ENCODE results near the gene CDHR4. TPM values are rescaled to one million over a fixed set of nuclear protein-coding genes. Genes with fewer than 3 reads are reported as not detected.

Gene CDHR4
- total and polyA plus RNA-seq, 12 donors: 0.17 to 0.25 (median 0.23) TPM; not detected in 9

- H3K27ac ChIP-seq: no peak overlapping the region
- no peaks in the 10 kb centered on the region for H3K27me3 ChIP-seq
- intact Hi-C loops (cut with DNase I): no loop called here
- DNase-seq: no peak
- WGBS, 4 donors: 73 to 82% (median 80%) methylated on average over 2 of the region's 2 CpGs
- no peaks in the 10 kb centered on the region for H3K36me3 ChIP-seq (replicated peaks in 1 of 2)
- H3K9me3 ChIP-seq (replicated peaks in 1 of 3): no peaks in the 10 kb centered on the region
- peaks cover 7 to 31% of the 10 kb centered on the region in 2 donors for H3K4me1 ChIP-seq (replicated peaks in 1 of 2)
- no peak overlapping the region for H3K4me3 ChIP-seq
- TF ChIP-seq POLR2A (IDR thresholded peaks at IDR 0.05): no peak
- TF ChIP-seq, protein P1, sequence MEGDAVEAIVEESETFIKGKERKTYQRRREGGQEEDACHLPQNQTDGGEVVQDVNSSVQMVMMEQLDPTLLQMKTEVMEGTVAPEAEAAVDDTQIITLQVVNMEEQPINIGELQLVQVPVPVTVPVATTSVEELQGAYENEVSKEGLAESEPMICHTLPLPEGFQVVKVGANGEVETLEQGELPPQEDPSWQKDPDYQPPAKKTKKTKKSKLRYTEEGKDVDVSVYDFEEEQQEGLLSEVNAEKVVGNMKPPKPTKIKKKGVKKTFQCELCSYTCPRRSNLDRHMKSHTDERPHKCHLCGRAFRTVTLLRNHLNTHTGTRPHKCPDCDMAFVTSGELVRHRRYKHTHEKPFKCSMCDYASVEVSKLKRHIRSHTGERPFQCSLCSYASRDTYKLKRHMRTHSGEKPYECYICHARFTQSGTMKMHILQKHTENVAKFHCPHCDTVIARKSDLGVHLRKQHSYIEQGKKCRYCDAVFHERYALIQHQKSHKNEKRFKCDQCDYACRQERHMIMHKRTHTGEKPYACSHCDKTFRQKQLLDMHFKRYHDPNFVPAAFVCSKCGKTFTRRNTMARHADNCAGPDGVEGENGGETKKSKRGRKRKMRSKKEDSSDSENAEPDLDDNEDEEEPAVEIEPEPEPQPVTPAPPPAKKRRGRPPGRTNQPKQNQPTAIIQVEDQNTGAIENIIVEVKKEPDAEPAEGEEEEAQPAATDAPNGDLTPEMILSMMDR (IDR thresholded peaks at IDR 0.05): no peak
Measured at GRCh38 chr3:49757197-49757596, 42.5 kb downstream of the CDHR4 start.

GRCh38 chr3:49756036-49756435 is 43.6 kb downstream of the CDHR4 start:
- no peak overlapping the region for H3K4me3 ChIP-seq
- no peak overlapping the region for H3K27ac ChIP-seq
- no peak for TF ChIP-seq POLR2A (IDR thresholded peaks at IDR 0.05)
- TF ChIP-seq, protein P1 (IDR thresholded peaks at IDR 0.05): no peak
- DNase-seq: no peak
- H3K27me3 ChIP-seq: no peaks in the 10 kb centered on the region
- peaks cover 7 to 31% of the 10 kb centered on the region in 2 donors for H3K4me1 ChIP-seq (replicated peaks in 1 of 2)
- intact Hi-C loops (cut with DNase I): no loop called here
- no peaks in the 10 kb centered on the region for H3K9me3 ChIP-seq (replicated peaks in 1 of 3)
- 11 to 24% (median 15%) methylated on average over 1 of the region's 1 CpG for WGBS, 4 donors
- H3K36me3 ChIP-seq (replicated peaks in 1 of 2): no peaks in the 10 kb centered on the region

DNA sequence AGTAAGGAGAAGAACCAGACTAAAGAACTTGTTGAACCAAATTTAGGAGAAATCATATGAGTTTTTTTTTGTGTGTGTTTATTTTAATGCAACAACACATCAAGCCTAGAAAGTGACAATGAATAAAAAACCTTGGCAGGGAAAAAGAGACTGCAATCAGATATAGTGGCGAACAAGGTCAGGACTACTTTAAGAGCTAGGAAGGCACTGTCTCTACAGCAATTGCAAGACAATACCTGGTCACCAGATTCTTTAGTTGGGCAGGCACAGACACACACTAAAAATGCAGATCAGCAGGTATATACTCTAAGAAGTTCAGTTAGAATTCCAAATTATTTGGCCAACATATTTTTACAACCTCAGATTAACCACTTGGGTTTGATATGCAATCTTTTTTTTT is 45.1 kb downstream of the CDHR4 start:
- WGBS, 4 donors: 41 to 68% (median 56%) methylated on average over 1 of the region's 1 CpG
- no peaks in the 10 kb centered on the region for H3K27me3 ChIP-seq
- peaks cover 0 to 3% of the 10 kb centered on the region in 2 donors for H3K36me3 ChIP-seq (replicated peaks in 1 of 2)
- no peak overlapping the region for H3K27ac ChIP-seq
- intact Hi-C loops (cut with DNase I): no loop called here
- H3K4me3 ChIP-seq: no peak overlapping the region
- no peak for DNase-seq
- peaks cover 7 to 31% of the 10 kb centered on the region in 2 donors for H3K4me1 ChIP-seq (replicated peaks in 1 of 2)
- TF ChIP-seq, protein P1 (IDR thresholded peaks at IDR 0.05): no peak
- TF ChIP-seq POLR2A (IDR thresholded peaks at IDR 0.05): no peak
- H3K9me3 ChIP-seq (replicated peaks in 1 of 3): no peaks in the 10 kb centered on the region

- peaks cover 7 to 38% of the 10 kb centered on the region in 2 donors for H3K4me1 ChIP-seq (replicated peaks in 1 of 2)
- DNase-seq: no peak
Measured at GRCh38 chr3:49751501-49751900, 48.2 kb downstream of the CDHR4 start.

More at GRCh38 chr3:49751501-49751900, 48.2 kb downstream of the CDHR4 start:
- peaks cover 0 to 13% of the 10 kb centered on the region in 2 donors for H3K36me3 ChIP-seq (replicated peaks in 1 of 2)
- 88 to 95% (median 92%) methylated on average over 4 of the region's 4 CpGs for WGBS, 4 donors
- H3K27me3 ChIP-seq: no peaks in the 10 kb centered on the region
- no peak overlapping the region for H3K27ac ChIP-seq
- intact Hi-C loops (cut with DNase I): no loop called here
- H3K9me3 ChIP-seq (replicated peaks in 1 of 3): no peaks in the 10 kb centered on the region
- no peak overlapping the region for H3K4me3 ChIP-seq
- TF ChIP-seq, protein P1 (IDR thresholded peaks at IDR 0.05): no peak
- TF ChIP-seq POLR2A (IDR thresholded peaks at IDR 0.05): no peak
